Stimulated activated naive B cell treated with anti-CD40 and anti-IgM and Interleukin-4, amounts not matched to agents 10 μg/mL and 1 μg/mL and 100 μg/mL, for 72 hours (primary cell): ENCODE results near the gene BOK.
A peak's percentile ranks its signal among the peaks of the same experiment; 100 is the strongest.
"Not testable (repeated sequence)": the region's sequence is repeated elsewhere in the genome, so short reads cannot be mapped to it uniquely, and the experiment has no call there.

Experiments used
- ATAC-seq, 2 donors: fragments of 150-1000 bp; cut with Tn5 transposase; replicated peaks; 2 replicates each; pipeline ENCODE4 v1.10.0; 2021; ENCODE audit warnings: moderate library complexity in 1 of 2
- DNase-seq: peaks from one replicate; pipeline ENCODE4 v3.0.0; 2021
- H3K27ac Mint-ChIP-seq: one replicate; pipeline ENCODE4 v1.8.0; 2022; ENCODE audit warnings: mild to moderate bottlenecking, mixed read lengths
- H3K27me3 Mint-ChIP-seq, 2 donors: one replicate each; pipeline ENCODE4 v1.8.0; 2022; ENCODE audit warnings: mixed read lengths in 2 of 2
- H3K36me3 Mint-ChIP-seq, 2 donors: one replicate each; pipeline ENCODE4 v1.8.0; 2022; ENCODE audit warnings: mixed read lengths in 2 of 2, mild to moderate bottlenecking in 1 of 2
- H3K4me1 Mint-ChIP-seq, 2 donors: one replicate each; pipeline ENCODE4 v1.8.0; 2022; ENCODE audit warnings: mixed read lengths in 2 of 2, mild to moderate bottlenecking in 1 of 2
- H3K4me3 Mint-ChIP-seq, 2 donors: one replicate each; pipeline ENCODE4 v1.8.0; 2022; ENCODE audit warnings: mild to moderate bottlenecking in 2 of 2, mixed read lengths in 2 of 2, moderate library complexity in 1 of 2
- H3K9me3 Mint-ChIP-seq, 2 donors: one replicate each; pipeline ENCODE4 v1.8.0; 2022; ENCODE audit warnings: mixed read lengths in 2 of 2, mild to moderate bottlenecking in 1 of 2

The BOK gene, protein sequence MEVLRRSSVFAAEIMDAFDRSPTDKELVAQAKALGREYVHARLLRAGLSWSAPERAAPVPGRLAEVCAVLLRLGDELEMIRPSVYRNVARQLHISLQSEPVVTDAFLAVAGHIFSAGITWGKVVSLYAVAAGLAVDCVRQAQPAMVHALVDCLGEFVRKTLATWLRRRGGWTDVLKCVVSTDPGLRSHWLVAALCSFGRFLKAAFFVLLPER

DNA sequence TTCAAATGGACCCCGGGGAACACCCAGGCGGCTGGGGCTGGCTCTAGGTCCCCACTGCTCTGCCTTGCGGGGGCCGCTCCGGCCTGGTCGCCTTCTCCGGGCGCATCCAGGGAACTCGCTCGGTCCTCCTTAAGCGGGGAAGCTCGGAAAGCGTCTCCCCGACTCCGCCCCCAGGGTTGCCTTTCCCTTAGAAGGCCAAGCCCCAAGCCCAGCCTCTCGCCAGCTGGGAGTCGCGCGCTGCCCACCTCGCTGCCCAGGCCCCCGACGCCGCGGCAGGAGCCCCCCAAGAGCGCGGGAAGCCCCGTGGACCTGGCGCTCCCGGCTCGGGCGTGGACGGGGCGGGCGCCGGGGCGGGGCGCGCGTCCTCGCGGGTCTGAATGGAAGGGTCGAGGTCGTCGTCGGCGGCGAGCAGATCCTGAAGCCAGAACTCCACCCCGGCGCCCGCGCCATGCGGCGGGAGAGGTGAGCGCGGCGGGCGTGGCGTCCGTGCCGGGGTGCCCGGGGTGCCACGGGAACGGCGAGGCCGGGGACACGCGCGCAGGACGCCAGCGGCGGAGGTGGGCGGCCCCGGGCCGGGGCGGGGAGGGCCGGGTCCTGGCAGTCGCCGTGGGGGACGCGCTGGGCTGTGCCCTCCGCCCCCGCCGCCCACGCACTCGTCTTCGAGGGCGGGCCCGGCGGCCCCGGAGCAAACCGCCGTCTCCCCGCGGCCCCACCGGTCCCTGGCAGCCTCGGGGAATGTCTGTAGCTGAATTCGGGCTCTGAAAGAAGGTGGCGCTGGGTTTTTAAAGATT, at the start of gene BOK:
Gene BOK, plus strand, starts transcription at position 214 of the 791 bp plus-strand sequence. CDS start 739 bp downstream, outside the sequence.
- Mint-ChIP-seq H3K36me3 (peaks cover 4 to 11% of the 10 kb centered on the region in 2 donors), H3K9me3 (peaks cover 14 to 16% of the 10 kb centered on the region in 2 donors), H3K27ac (no peak within 1 kb of the TSS), H3K27me3 (peaks cover 47 to 68% of the 10 kb centered on the region in 2 donors), H3K4me1 (peaks cover 2 to 7% of the 10 kb centered on the region in 2 donors), H3K4me3 (peak within 1 kb of the TSS; percentile 70 to 75)
- no peak for DNase-seq
- peak in 1 of 2 donors; percentile 23 for ATAC-seq

GRCh38 chr2:241509155-241509784, 49.3 kb upstream of the BOK start:
- Mint-ChIP-seq H3K4me3 (peak overlapping the region; percentile 80 to 93), H3K27ac (peak overlapping the region; percentile 74), H3K27me3 (no peaks in the 10 kb centered on the region), H3K9me3 (no peaks in the 10 kb centered on the region), H3K36me3 (peaks cover 0 to 14% of the 10 kb centered on the region in 2 donors), H3K4me1 (peaks cover 18 to 35% of the 10 kb centered on the region in 2 donors)
- DNase-seq: no peak
- no peak for ATAC-seq

DNA sequence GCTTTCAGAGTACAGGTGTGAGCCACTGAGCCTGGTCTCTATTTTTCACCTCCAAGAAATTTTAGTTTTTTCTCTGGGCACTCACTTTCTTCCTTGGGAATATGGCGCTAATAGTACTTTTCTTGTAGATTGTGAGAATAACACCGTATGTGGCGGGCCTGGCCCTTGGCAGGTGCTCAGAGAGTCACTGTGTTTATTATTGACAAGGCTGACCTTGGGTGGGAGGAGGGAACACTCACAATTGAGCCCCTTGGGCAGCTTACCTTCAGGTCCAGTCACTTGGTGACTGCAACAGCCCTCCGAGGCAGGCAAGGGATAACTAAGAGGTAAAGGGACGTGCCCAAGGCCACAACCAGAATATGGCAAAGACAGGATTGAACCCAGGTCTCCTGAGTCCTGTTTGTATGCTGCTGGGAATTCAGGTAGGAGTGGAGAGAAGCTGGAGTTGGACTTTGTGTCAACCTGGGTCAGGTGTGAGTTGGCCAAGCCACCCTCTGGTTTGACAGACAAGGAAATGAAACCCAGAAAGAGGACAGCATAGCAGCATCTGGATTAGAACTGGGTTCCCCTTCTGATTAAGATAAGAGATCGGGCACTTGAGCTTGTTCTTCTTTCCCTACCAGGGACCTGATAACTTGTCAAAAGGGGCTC, 47.3 kb upstream of the BOK start:
- H3K9me3 Mint-ChIP-seq: no peaks in the 10 kb centered on the region
- no peak for ATAC-seq
- no peak overlapping the region for H3K4me3 Mint-ChIP-seq
- H3K4me1 Mint-ChIP-seq: peaks cover 12 to 34% of the 10 kb centered on the region in 2 donors
- no peak for DNase-seq
- H3K27me3 Mint-ChIP-seq: no peaks in the 10 kb centered on the region
- H3K36me3 Mint-ChIP-seq: peaks cover 0 to 10% of the 10 kb centered on the region in 2 donors
- H3K27ac Mint-ChIP-seq: peak overlapping the region; percentile 31

DNA sequence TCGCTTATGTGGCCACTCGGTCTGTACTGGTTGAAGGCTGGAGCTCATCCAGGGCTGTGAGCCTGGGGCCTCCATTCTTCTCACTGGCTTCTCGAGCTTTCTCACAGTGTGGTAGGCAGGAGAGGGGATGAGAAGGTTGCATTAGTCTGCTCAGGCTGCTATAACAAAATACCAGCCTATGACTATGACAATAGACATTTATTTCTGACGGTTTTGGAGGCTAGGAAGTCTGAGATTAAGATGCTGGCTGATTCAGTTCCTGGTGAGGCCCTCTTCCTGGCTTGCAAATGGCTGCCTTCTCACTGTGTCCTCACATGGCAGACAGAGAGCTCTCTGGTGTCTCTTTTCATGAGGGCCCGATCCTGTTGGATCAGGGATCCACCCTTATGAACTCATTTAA, 44.0 kb upstream of the BOK start:
- no peak for DNase-seq
- Mint-ChIP-seq H3K4me3 (no peak overlapping the region), H3K36me3 (peaks cover 0 to 13% of the 10 kb centered on the region in 2 donors), H3K9me3 (peaks cover 9 to 10% of the 10 kb centered on the region in 2 donors), H3K27ac (no peak overlapping the region), H3K27me3 (no peaks in the 10 kb centered on the region), H3K4me1 (peaks cover 14 to 18% of the 10 kb centered on the region in 2 donors)
- ATAC-seq: no peak

GRCh38 chr2:241514986-241515737, 43.4 kb upstream of the BOK start:
- no peak overlapping the region for H3K27ac Mint-ChIP-seq
- no peaks in the 10 kb centered on the region for H3K27me3 Mint-ChIP-seq
- H3K36me3 Mint-ChIP-seq: peaks cover 0 to 13% of the 10 kb centered on the region in 2 donors
- peaks cover 9 to 10% of the 10 kb centered on the region in 2 donors for H3K9me3 Mint-ChIP-seq
- no peak for DNase-seq
- no peak overlapping the region for H3K4me3 Mint-ChIP-seq
- H3K4me1 Mint-ChIP-seq: peaks cover 13 to 15% of the 10 kb centered on the region in 2 donors
- peak in 1 of 2 donors; percentile 27 for ATAC-seq

DNA sequence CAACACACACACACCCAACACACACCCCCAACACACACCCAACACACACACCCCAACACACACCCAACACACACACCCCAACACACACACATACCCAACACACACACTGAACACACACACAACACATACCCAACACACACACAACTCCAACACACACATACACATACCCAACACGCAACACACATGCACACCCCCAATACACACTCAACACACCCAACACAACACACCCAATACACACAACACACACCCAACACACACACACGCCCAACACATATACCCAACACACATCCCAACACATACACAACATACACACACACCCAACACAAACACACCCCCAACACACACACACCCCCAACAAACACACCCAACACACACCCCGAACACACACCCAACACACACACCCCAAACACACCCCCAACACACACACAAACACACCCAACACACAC, 42.0 kb upstream of the BOK start:
- ATAC-seq (no peak), DNase-seq (no peak)
- Mint-ChIP-seq H3K36me3 (peaks cover 0 to 7% of the 10 kb centered on the region in 2 donors), H3K27ac (no peak overlapping the region), H3K4me1 (peaks cover 10 to 15% of the 10 kb centered on the region in 2 donors), H3K9me3 (peaks cover 9 to 10% of the 10 kb centered on the region in 2 donors), H3K27me3 (peaks cover 0 to 4% of the 10 kb centered on the region in 2 donors), H3K4me3 (no peak overlapping the region)

- ATAC-seq (no peak), DNase-seq (no peak)
- Mint-ChIP-seq H3K4me3 (no peak overlapping the region), H3K27ac (no peak overlapping the region), H3K9me3 (peaks cover 9 to 10% of the 10 kb centered on the region in 2 donors), H3K36me3 (peaks cover 0 to 3% of the 10 kb centered on the region in 2 donors), H3K4me1 (peaks cover 10 to 15% of the 10 kb centered on the region in 2 donors), H3K27me3 (peaks cover 2 to 4% of the 10 kb centered on the region in 2 donors)
These were observed 41.2 kb upstream of the BOK start for GRCh38 chr2:241517297-241517696.

DNA sequence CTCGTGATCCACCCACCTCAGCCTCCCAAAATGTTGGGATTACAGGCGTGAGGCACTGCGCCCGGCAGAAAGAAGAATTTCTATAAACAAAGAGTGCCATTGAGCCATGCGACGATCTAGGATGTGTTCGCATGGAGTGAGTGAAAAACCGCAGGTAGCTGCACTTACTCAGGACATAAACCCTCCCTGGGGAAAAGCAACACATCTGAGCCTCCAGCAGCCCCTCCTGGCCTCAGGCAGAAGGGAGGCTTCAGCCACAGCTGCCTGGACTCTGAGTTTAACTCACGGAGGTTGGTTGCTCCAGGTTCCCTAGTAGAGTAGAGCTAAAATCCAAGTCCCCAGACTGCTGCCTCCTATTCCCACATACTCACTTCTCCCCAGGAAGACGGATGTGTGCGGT, 38.9 kb upstream of the BOK start:
- H3K27me3 Mint-ChIP-seq: peaks cover 7 to 10% of the 10 kb centered on the region in 2 donors
- no peak for DNase-seq
- H3K9me3 Mint-ChIP-seq: peaks cover 9 to 10% of the 10 kb centered on the region in 2 donors
- no peak for ATAC-seq
- H3K4me3 Mint-ChIP-seq: no peak overlapping the region
- H3K36me3 Mint-ChIP-seq: peaks cover 0 to 3% of the 10 kb centered on the region in 2 donors
- H3K27ac Mint-ChIP-seq: no peak overlapping the region
- H3K4me1 Mint-ChIP-seq: peaks cover 10 to 15% of the 10 kb centered on the region in 2 donors

DNA sequence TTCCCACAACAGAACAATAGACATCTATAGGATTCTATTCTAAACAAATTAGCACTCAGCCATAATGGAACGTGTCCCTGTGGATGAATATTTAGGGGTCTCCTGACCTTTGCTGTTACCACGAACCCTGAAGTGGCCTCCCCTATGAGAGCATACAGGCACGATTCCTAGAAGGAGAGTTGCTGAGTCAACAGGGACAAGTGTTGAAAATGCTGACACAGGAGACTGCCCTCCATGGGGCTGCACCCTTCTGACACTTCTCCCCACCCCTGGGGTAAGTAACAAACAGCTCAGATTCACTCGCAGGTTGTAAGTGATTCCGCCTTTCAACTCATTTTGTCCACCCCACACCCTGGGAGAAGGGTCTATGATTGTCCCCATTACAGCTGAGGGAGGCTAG, 36.1 kb upstream of the BOK start:
- H3K9me3 Mint-ChIP-seq: peaks cover 6 to 9% of the 10 kb centered on the region in 2 donors
- no peak overlapping the region for H3K4me3 Mint-ChIP-seq
- H3K27ac Mint-ChIP-seq: no peak overlapping the region
- peaks cover 0 to 1% of the 10 kb centered on the region in 2 donors for H3K4me1 Mint-ChIP-seq
- ATAC-seq (no peak), DNase-seq (no peak)
- H3K36me3 Mint-ChIP-seq: peaks cover 0 to 2% of the 10 kb centered on the region in 2 donors
- H3K27me3 Mint-ChIP-seq: peaks cover 7 to 10% of the 10 kb centered on the region in 2 donors

DNA sequence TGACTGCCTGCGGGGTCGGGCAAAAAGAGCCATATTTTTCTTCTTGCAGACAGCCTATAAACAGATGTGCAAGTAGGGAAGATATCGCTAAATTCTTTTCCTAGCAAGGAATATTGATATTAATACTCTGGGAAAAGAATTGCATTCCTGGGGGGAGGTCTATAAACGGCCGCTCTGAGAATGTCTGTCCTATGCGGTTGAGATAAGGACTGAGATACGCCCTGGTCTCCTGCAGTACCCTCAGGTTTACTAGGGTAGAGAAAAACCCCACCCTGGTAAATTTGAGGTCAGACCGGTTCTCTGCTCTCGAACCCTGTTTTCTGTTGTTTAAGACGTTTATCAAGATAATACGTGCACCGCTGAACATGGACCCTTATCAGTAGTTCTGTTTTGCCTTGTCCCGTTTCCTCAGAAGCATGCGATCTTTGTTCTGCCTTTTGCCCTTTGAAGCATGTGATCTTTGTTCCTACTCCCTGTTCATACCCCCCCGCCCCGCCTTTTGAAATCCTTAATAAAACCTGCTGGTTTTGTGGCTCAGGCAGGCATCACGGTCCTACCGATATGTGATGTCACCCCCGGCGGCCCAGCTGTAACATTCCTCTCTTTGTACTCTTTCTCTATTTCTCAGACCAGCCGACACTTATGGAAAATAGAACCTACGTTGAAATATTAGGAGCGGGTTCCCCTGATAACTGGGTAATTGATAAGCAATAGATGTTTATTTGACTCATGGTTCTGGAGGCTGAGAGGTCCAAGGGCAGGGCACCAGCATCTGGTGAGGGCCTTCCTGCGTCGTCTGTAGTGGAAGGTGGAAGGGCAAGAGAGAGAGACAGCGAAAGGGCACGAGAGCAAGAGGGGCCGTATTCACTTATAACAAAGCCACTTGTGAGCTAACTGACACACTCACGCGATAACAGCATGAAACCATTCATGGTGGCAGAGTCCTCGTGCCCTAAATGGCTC, 32.4 kb upstream of the BOK start:
- not testable (repeated sequence) for H3K4me3 Mint-ChIP-seq, H3K27ac Mint-ChIP-seq, ATAC-seq, H3K9me3 Mint-ChIP-seq, H3K4me1 Mint-ChIP-seq, H3K36me3 Mint-ChIP-seq, DNase-seq
- H3K27me3 Mint-ChIP-seq: peaks cover 7 to 12% of the 10 kb centered on the region in 2 donors

DNA sequence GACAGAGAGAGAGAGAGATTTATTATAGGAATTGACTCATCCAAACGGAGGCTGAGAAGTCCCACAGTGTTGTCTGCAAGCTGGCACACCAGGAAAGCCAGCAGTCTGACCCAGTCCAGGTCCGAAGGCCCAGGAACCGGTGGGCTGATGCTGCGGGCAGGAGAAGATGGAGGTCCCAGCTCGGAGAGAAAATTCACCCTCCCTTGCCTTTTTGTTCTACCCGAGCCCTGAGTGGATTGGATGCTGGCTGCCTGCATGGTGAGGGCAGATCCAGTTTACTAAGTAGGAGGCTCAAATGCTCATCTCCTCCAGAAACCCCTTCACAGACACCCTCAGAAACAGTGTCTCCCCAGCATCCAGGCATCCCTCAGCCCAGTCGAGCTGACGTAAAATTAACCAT, 28.0 kb upstream of the BOK start:
- Mint-ChIP-seq H3K9me3 (peaks cover 5 to 6% of the 10 kb centered on the region in 2 donors), H3K27me3 (peaks cover 0 to 12% of the 10 kb centered on the region in 2 donors), H3K4me1 (peaks cover 3 to 4% of the 10 kb centered on the region in 2 donors), H3K36me3 (peaks cover 0 to 2% of the 10 kb centered on the region in 2 donors), H3K27ac (no peak overlapping the region), H3K4me3 (no peak overlapping the region)
- no peak for ATAC-seq
- DNase-seq: no peak

- Mint-ChIP-seq H3K27ac (no peak overlapping the region), H3K9me3 (peaks cover 2 to 3% of the 10 kb centered on the region in 2 donors), H3K36me3 (peaks cover 0 to 2% of the 10 kb centered on the region in 2 donors), H3K27me3 (peaks cover 0 to 15% of the 10 kb centered on the region in 2 donors), H3K4me3 (no peak overlapping the region), H3K4me1 (peaks cover 3 to 4% of the 10 kb centered on the region in 2 donors)
- ATAC-seq (no peak), DNase-seq (no peak)
These were observed 27.3 kb upstream of the BOK start for GRCh38 chr2:241531161-241531722.
